Measurements from ENCODE around the gene HSD17B10. TPM values are rescaled to one million over a fixed set of nuclear protein-coding genes. Genes with fewer than 3 reads are reported as not detected.

HSD17B10 gene
- total and polyA plus RNA-seq, 2 experiments from 2014 or later: 78.9 to 121 TPM

- H3K4me3 ChIP-seq: no peak overlapping the region
- H3K36me3 ChIP-seq (ENCODE audit: insufficient read depth): no peaks in the 10 kb centered on the region
- ATAC-seq (no peak), DNase-seq (ENCODE audit: low spot score) (no peak)
- no peaks in the 10 kb centered on the region for H3K9me2 ChIP-seq (ENCODE audit: insufficient read depth)
- H3F3A ChIP-seq (replicated peaks; ENCODE audit: low read depth): no peaks in the 10 kb centered on the region
- H3K4me3 Mint-ChIP-seq: no peak overlapping the region
- peaks cover 9% of the 10 kb centered on the region for H3K4me1 Mint-ChIP-seq
- no peak overlapping the region for H3K27ac ChIP-seq (ENCODE audit: low read depth)
- H3K27ac Mint-ChIP-seq: no peak overlapping the region
- no peak overlapping the region for H2AFZ ChIP-seq
- peaks cover 2% of the 10 kb centered on the region; the same call in 2 of the 3 replicates for H3K36me3 Mint-ChIP-seq (ENCODE audit: low read depth)
- H3K4me1 ChIP-seq (ENCODE audit: insufficient read depth): peaks cover 6% of the 10 kb centered on the region; the same call in 1 of the 2 replicates
- no peaks in the 10 kb centered on the region for H4K20me1 ChIP-seq (replicated peaks; ENCODE audit: insufficient read depth)
- no peaks in the 10 kb centered on the region for H3K9me3 Mint-ChIP-seq
- peaks cover 8% of the 10 kb centered on the region for H3K27me3 Mint-ChIP-seq (ENCODE audit: insufficient read depth, low read depth, poor library complexity)
- no peak for TF ChIP-seq EZH2 (IDR thresholded peaks at IDR 0.05; ENCODE audit: low read depth, unreplicated experiment)
- no peak for TF ChIP-seq REST (IDR thresholded peaks at IDR 0.05; ENCODE audit: unreplicated experiment)
- no peak for TF ChIP-seq NANOG (IDR thresholded peaks at IDR 0.05; ENCODE audit: borderline replicate concordance)
- TF ChIP-seq POLR2AphosphoS5 (IDR thresholded peaks at IDR 0.05; ENCODE audit: low read depth): no peak
- TF ChIP-seq EZH2phosphoT487 (IDR thresholded peaks at IDR 0.05; ENCODE audit: unreplicated experiment): no peak
- no peak for TF ChIP-seq ZNF331 (CRISPR knock-in tag; IDR thresholded peaks at IDR 0.05; ENCODE audit: low read depth)
- no peak for TF ChIP-seq JUNB (IDR thresholded peaks at IDR 0.05; ENCODE audit: unreplicated experiment)
- TF ChIP-seq STAT1 (IDR thresholded peaks at IDR 0.05; ENCODE audit: unreplicated experiment): no peak
- TF ChIP-seq CREB1 (CRISPR knock-in tag; IDR thresholded peaks at IDR 0.05; ENCODE audit: low read depth): no peak
- TF ChIP-seq ETS1 (IDR thresholded peaks at IDR 0.05): no peak
- TF ChIP-seq ZNF114 (CRISPR knock-in tag; IDR thresholded peaks at IDR 0.05): no peak
- TF ChIP-seq ZNF462 (CRISPR knock-in tag; IDR thresholded peaks at IDR 0.05): no peak
- TF ChIP-seq CTCF (conservative IDR thresholded peaks at IDR 0.05; ENCODE audit: low read depth in 2 of 2): no peak
- peaks cover 21% of the 10 kb centered on the region for H3K27me3 ChIP-seq (ENCODE audit: insufficient read depth)
- H3K4me2 ChIP-seq: no peak overlapping the region
- H3K79me2 ChIP-seq (replicated peaks; ENCODE audit: insufficient read depth): no peaks in the 10 kb centered on the region
These were observed 3.0 kb upstream of the HSD17B10 start for GRCh38 chrX:53437206-53437605.

All from GM23338 (cell line).